ENCODE measurements around the gene KCNK17.

GRCh38 chr6:39254999-39255535 is 59.2 kb downstream of the KCNK17 start:
- TF ChIP-seq, protein P1, sequence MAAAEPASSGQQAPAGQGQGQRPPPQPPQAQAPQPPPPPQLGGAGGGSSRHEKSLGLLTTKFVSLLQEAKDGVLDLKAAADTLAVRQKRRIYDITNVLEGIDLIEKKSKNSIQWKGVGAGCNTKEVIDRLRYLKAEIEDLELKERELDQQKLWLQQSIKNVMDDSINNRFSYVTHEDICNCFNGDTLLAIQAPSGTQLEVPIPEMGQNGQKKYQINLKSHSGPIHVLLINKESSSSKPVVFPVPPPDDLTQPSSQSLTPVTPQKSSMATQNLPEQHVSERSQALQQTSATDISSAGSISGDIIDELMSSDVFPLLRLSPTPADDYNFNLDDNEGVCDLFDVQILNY (CRISPR knock-in tag; IDR thresholded peaks at IDR 0.05) = no peak
- no peak for TF ChIP-seq CTCF (IDR thresholded peaks at IDR 0.05 in 2 of 3, conservative IDR thresholded peaks at IDR 0.05 in 1 of 3; ENCODE audit: insufficient read depth in 2 of 3, low read depth in 1 of 3, low read length in 3 of 3)
- no peak for TF ChIP-seq FOXK1 (CRISPR knock-in tag; IDR thresholded peaks at IDR 0.05; ENCODE audit: borderline replicate concordance)
- no peak for TF ChIP-seq GABPA (tag; conservative IDR thresholded peaks at IDR 0.05; ENCODE audit: low read depth)
- TF ChIP-seq XRCC4 (IDR thresholded peaks at IDR 0.05; ENCODE audit: extremely low read depth, insufficient read depth, insufficient read length) = no peak
- no peak for TF ChIP-seq POLR2A (conservative IDR thresholded peaks at IDR 0.05)

Measured in K562 (cell line).